Measurements from ENCODE around the gene AHNAK2.

The AHNAK2 gene

GRCh38 chr14:104983231-104983721, 5.1 kb upstream of the AHNAK2 start:
- DNase-seq (ENCODE audit: low spot score in 2 of 2) (no peak), ATAC-seq (no peak)
- H3K4me3 Mint-ChIP-seq = no peak overlapping the region
- H3K4me1 Mint-ChIP-seq = peaks cover 25% of the 10 kb centered on the region
- no peaks in the 10 kb centered on the region for H3K9me3 Mint-ChIP-seq
- no peak overlapping the region for H3K27ac Mint-ChIP-seq
- peaks cover 7% of the 10 kb centered on the region for H3K36me3 Mint-ChIP-seq

- DNase-seq (ENCODE audit: low spot score in 2 of 2) = no peak
- H3K4me3 Mint-ChIP-seq = no peak overlapping the region
- no peak for ATAC-seq
- H3K36me3 Mint-ChIP-seq = peaks cover 7% of the 10 kb centered on the region
- no peak overlapping the region for H3K27ac Mint-ChIP-seq
- H3K9me3 Mint-ChIP-seq = no peaks in the 10 kb centered on the region
- peaks cover 27% of the 10 kb centered on the region for H3K4me1 Mint-ChIP-seq
Observed at GRCh38 chr14:104982548-104983230, 4.5 kb upstream of the AHNAK2 start.

- Mint-ChIP-seq H3K4me3 (no peak overlapping the region), H3K4me1 (peaks cover 25% of the 10 kb centered on the region), H3K36me3 (peaks cover 7% of the 10 kb centered on the region), H3K9me3 (no peaks in the 10 kb centered on the region), H3K27ac (no peak overlapping the region)
- DNase-seq (ENCODE audit: low spot score in 2 of 2) (no peak), ATAC-seq (no peak)
Observed at GRCh38 chr14:104981699-104982541, 3.7 kb upstream of the AHNAK2 start.

- Mint-ChIP-seq H3K4me3 (no peak overlapping the region), H3K36me3 (peaks cover 7% of the 10 kb centered on the region), H3K27ac (no peak overlapping the region), H3K4me1 (peaks cover 31% of the 10 kb centered on the region), H3K9me3 (no peaks in the 10 kb centered on the region)
- no peak for ATAC-seq
- DNase-seq (ENCODE audit: low spot score in 2 of 2) = no peak
Observed at GRCh38 chr14:104980611-104981531, 2.7 kb upstream of the AHNAK2 start.

GRCh38 chr14:104979758-104980610, 1.8 kb upstream of the AHNAK2 start:
- H3K36me3 Mint-ChIP-seq = peaks cover 7% of the 10 kb centered on the region
- peaks cover 35% of the 10 kb centered on the region for H3K4me1 Mint-ChIP-seq
- ATAC-seq (no peak), DNase-seq (ENCODE audit: low spot score in 2 of 2) (no peak)
- H3K27ac Mint-ChIP-seq = no peak overlapping the region
- H3K4me3 Mint-ChIP-seq = no peak overlapping the region
- H3K9me3 Mint-ChIP-seq = no peaks in the 10 kb centered on the region

- no peaks in the 10 kb centered on the region for H3K36me3 Mint-ChIP-seq
- DNase-seq (ENCODE audit: low spot score in 2 of 2) = no peak
- H3K27ac Mint-ChIP-seq = no peak overlapping the region
- H3K4me1 Mint-ChIP-seq = peaks cover 28% of the 10 kb centered on the region
- H3K9me3 Mint-ChIP-seq = no peaks in the 10 kb centered on the region
- no peak for ATAC-seq
- H3K4me3 Mint-ChIP-seq = peak overlapping the region; percentile 36
Observed at GRCh38 chr14:104978746-104979691, 845 bp upstream of the AHNAK2 start.

- H3K4me3 Mint-ChIP-seq = peak overlapping the region; percentile 67
- H3K27ac Mint-ChIP-seq = no peak overlapping the region
- DNase-seq (ENCODE audit: low spot score in 2 of 2) (no peak), ATAC-seq (no peak)
- H3K4me1 Mint-ChIP-seq = peaks cover 28% of the 10 kb centered on the region
- no peaks in the 10 kb centered on the region for H3K9me3 Mint-ChIP-seq
- no peaks in the 10 kb centered on the region for H3K36me3 Mint-ChIP-seq
Observed at GRCh38 chr14:104977008-104977680, 1.0 kb downstream of the AHNAK2 start.

- H3K36me3 Mint-ChIP-seq = no peaks in the 10 kb centered on the region
- ATAC-seq (peak; percentile 84), DNase-seq (ENCODE audit: low spot score in 2 of 2) (peak; percentile 95 to 96)
- no peak overlapping the region for H3K27ac Mint-ChIP-seq
- H3K4me3 Mint-ChIP-seq = peak overlapping the region; percentile 51
- peaks cover 28% of the 10 kb centered on the region for H3K4me1 Mint-ChIP-seq
- H3K9me3 Mint-ChIP-seq = no peaks in the 10 kb centered on the region
Observed at GRCh38 chr14:104976198-104977007, 1.8 kb downstream of the AHNAK2 start.

- H3K36me3 Mint-ChIP-seq = no peaks in the 10 kb centered on the region
- H3K4me3 Mint-ChIP-seq = peak overlapping the region; percentile 51
- no peak overlapping the region for H3K27ac Mint-ChIP-seq
- no peak for DNase-seq (ENCODE audit: low spot score in 2 of 2)
- ATAC-seq = peak; percentile 5
- no peaks in the 10 kb centered on the region for H3K9me3 Mint-ChIP-seq
- peaks cover 28% of the 10 kb centered on the region for H3K4me1 Mint-ChIP-seq
Observed at GRCh38 chr14:104975481-104976197, 2.5 kb downstream of the AHNAK2 start.

GRCh38 chr14:104974665-104975390, 3.3 kb downstream of the AHNAK2 start:
- ATAC-seq = no peak

GRCh38 chr14:104974146-104974541, 4.0 kb downstream of the AHNAK2 start:
- DNase-seq (ENCODE audit: low spot score in 2 of 2) = no peak
- H3K9me3 Mint-ChIP-seq = no peaks in the 10 kb centered on the region
- peaks cover 23% of the 10 kb centered on the region for H3K4me1 Mint-ChIP-seq
- H3K36me3 Mint-ChIP-seq = no peaks in the 10 kb centered on the region
- no peak overlapping the region for H3K4me3 Mint-ChIP-seq
- H3K27ac Mint-ChIP-seq = no peak overlapping the region
- no peak for ATAC-seq

More at GRCh38 chr14:104974665-104975390, 3.3 kb downstream of the AHNAK2 start:
- H3K9me3 Mint-ChIP-seq = no peaks in the 10 kb centered on the region
- H3K27ac Mint-ChIP-seq = no peak overlapping the region
- DNase-seq (ENCODE audit: low spot score in 2 of 2) = no peak
- peaks cover 28% of the 10 kb centered on the region for H3K4me1 Mint-ChIP-seq
- no peaks in the 10 kb centered on the region for H3K36me3 Mint-ChIP-seq
- H3K4me3 Mint-ChIP-seq = no peak overlapping the region
